OCI-LY3 (cell line): ENCODE results near the gene CLDND2.

Experiments used
- CTCF ChIP-seq: fragments of 200-600, 300-600 bp; sonication (generic); IDR thresholded peaks from 2 replicates; pipeline ENCODE4 v1.5.1; 2014; ENCODE audit warnings: antibody characterized with exemption, low read length, low read depth
- EZH2phosphoT487 ChIP-seq: fragments of 200-600 bp; shearing (Covaris generic); IDR thresholded peaks from 2 replicates; pipeline ENCODE4 v1.6.1; 2018; ENCODE audit warnings: antibody characterized with exemption, mixed run types, low read depth

- no peak for TF ChIP-seq CTCF
- no peak for TF ChIP-seq EZH2phosphoT487
Measured at GRCh38 chr19:51319649-51320279, 49.0 kb downstream of the CLDND2 start.
